Amniotic stem cell (primary cell): ENCODE results near the gene UBE2O.
A peak's percentile ranks its signal among the peaks of the same experiment; 100 is the strongest.

Experiments used
- DNase-seq: peaks from one replicate; lab custom pipeline; 2025; lab: John Stamatoyannopoulos, UW

Gene UBE2O

GRCh38 chr17:76388966-76389888 is 63.7 kb downstream of the UBE2O start:
- no peak for DNase-seq

DNA sequence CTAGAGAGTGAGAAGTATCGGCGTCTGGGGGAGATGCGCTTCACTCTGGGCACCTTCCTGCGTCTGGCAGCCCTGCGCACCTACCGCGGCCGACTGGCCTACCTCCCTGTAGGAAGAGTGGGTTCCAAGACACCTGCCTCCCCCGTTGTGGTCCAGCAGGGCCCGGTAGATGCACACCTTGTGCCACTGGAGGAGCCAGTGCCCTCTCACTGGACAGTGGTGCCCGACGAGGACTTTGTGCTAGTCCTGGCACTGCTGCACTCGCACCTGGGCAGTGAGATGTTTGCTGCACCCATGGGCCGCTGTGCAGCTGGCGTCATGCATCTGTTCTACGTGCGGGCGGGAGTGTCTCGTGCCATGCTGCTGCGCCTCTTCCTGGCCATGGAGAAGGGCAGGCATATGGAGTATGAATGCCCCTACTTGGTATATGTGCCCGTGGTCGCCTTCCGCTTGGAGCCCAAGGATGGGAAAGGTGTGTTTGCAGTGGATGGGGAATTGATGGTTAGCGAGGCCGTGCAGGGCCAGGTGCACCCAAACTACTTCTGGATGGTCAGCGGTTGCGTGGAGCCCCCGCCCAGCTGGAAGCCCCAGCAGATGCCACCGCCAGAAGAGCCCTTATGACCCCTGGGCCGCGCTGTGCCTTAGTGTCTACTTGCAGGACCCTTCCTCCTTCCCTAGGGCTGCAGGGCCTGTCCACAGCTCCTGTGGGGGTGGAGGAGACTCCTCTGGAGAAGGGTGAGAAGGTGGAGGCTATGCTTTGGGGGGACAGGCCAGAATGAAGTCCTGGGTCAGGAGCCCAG is 65.8 kb downstream of the UBE2O start:
- no peak for DNase-seq

DNA sequence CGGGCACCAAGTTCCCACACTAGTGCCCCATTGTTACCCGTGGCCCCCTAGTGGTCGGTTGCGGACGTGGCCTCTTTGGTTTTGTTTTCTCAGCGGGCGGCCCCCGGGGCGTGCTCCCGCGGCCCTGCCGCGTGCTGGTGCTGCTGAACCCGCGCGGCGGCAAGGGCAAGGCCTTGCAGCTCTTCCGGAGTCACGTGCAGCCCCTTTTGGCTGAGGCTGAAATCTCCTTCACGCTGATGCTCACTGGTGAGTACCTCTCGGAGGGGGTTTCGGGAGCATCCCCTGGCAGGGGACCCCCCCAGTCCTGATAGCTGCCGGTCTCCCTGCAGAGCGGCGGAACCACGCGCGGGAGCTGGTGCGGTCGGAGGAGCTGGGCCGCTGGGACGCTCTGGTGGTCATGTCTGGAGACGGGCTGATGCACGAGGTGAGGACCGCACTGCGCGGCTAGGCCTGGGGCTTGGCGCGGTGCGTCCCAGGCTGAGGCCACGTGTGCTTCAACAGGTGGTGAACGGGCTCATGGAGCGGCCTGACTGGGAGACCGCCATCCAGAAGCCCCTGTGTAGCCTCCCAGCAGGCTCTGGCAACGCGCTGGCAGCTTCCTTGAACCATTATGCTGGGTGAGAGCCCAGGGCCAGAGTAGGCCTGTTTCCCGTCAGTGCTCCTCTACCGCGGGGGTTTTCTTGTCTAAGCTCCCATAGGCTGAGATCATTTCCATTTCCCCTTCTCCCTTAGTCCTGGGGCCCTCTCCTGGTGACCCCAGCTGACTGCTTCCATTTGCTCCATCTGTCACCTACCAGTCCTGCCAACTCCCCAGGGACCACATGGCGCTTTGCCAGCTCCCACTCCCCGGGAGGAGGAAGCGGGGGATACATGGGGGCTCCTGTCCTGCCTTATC is 66.8 kb downstream of the UBE2O start:
- peak; percentile 54 for DNase-seq

GRCh38 chr17:76384987-76385891 is 67.7 kb downstream of the UBE2O start:
- peak; percentile 25 for DNase-seq

- DNase-seq = peak; percentile 45
These were observed 68.5 kb downstream of the UBE2O start, which contains the start of gene SPHK1 for GRCh38 chr17:76384222-76384986. SPHK1 (plus strand) TSS chr17:76384609; CDS start chr17:76385645, 1,036 bp downstream.

DNA sequence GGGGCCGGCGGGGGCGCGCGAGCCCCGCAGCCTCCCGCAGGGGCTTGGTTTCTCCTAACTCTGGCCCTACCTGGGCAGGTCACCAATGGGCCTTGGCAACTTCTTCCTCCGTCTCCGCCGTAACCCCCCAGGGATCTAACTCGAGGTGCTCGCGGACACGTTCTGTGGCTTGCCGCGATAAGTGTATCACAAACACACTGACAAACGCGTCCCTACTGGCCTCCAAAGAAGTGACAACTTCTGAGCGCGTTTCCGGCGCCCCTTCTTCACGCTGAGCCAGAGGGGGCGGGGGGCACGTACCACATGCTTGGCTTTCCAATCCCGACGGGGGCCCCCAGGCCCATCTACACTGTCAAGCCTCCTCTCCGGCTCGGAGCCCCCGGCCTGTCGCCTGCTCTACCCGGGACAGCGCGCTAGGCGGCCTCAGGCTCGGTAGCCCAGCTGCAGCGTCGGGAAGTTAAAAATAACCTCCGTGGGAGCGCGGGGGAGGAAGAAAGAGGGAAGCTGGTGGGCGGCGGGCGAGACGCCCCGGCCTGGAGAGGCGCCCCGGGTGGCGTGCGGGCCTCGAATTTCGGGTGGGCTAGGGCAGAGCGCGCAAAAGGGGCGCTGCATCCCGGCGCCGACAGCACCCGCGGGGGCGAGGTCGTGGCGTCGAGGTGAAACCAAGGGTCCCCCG is 69.3 kb downstream of the UBE2O start:
- DNase-seq = no peak

DNA sequence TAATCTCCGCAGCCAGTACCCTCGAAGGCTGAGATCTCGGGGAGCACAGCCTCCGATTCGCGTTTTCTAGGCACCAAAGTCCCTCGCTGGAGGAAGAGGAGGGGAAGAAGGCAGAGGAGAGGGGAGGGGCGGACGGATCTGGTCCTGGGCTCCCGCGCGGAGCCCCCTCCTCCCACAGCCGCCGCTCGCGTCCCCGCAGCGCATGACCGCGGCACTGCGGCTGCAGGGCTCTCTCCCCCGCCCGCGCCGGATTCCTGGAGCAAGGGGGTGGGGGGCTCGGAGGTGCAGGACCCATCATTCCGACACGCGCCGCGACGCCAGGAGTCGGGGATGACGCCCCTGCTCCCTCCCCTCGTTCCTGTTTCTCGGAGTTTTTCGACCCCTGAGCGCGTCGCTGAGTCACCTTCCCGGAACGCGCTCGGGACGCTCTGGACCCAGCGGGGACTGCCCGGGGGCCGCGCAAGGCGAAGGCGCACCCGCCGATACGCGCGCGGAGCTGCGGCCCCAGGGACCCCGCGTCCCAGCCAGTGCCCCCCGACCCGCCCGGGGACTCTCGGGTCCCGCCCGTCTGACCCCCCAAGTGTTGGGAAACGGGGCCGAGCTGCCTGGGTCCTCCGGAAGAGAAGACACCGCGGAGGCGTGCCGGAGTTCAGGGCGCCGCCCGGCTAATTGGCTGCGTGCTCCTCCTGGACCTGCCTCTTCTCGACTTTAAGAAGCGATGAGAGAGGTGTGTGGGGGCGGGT is 70.0 kb downstream of the UBE2O start:
- DNase-seq = peak; percentile 35

GRCh38 chr17:76382351-76382802 is 70.6 kb downstream of the UBE2O start:
- peak; percentile 15 for DNase-seq

- no peak for DNase-seq
These were observed 71.2 kb downstream of the UBE2O start for GRCh38 chr17:76381633-76382350.

GRCh38 chr17:76379646-76380376 is 73.1 kb downstream of the UBE2O start:
- no peak for DNase-seq

DNA sequence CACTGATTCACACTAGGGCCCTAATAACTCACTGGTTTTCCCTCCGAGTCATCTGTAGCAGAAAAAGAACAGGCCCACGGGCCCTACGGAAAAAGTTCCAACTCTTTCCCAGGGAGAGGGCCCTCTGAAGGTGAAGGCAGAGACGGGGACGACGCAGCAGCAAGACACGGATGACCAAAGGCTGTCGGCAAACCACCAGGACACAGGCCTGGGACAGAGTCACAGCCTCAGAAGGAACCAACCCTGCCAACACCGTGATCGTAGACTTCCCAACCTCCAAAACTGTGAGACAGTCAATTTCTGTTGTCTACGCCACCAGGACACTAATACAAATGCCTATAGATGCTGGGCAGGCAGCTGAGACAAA is 73.7 kb downstream of the UBE2O start:
- no peak for DNase-seq

GRCh38 chr17:76378548-76379274 is 74.2 kb downstream of the UBE2O start:
- DNase-seq = no peak

GRCh38 chr17:76376318-76377133 is 76.4 kb downstream of the UBE2O start:
- DNase-seq = no peak

DNA sequence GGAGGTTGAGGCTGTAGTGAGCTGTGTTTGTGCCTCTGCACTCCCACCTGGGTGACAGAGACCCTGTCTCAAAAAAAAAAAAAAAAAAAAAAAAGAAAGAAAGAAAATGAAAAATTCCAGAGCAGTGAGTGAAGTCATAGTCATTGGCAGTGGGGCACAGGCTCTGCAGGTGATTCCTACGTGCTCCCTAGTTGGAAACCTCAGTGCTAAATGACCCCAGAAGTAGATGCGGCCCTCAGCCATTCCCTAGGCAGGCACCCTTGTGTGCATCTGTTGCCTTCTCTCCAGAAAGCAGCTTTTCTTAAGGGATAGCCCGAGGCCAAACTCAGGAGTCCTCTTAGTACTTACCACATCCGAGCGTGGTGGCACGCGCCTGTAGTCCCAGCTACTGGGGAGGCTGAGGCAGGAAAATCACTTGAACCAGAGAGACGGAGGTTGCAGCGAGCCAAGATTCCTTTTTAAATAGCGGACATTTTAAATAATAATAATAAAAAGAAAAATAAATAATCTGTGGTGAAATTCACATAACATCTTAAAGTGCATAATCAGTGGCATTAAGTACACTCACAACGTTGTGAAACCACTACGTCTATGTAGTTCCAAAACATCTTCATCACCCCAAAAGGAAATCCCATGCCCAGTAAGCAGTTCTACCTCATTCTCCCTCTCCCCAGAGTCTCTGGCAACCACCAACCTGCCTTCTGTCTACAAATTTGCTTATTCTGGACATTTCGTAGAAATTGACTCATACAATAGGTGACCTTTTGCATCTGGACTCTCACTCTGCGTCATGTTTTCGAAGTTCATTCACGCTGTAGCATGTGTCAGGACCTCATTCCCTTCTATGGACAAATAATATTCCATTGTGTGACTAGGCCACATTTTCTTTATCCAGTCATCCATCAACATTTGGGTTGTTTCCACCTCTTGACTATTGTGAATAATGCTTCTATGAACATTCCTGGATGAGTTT is 81.0 kb downstream of the UBE2O start:
- peak; percentile 63 for DNase-seq
